Stomach smooth muscle (tissue), 2 donors: ENCODE results near the gene NCOA6.
"Not testable (repeated sequence)": the region's sequence is repeated elsewhere in the genome, so short reads cannot be mapped to it uniquely, and the experiment has no call there.

Source experiments
- H3K27ac ChIP-seq: one replicate; pipeline ENCODE4 v1.7.0; 2013; ENCODE audit warnings: mild to moderate bottlenecking, low read length, inconsistent platforms
- H3K27me3 ChIP-seq, 2 donors: one replicate each; pipeline ENCODE4 v1.7.0; 2013; ENCODE audit warnings: low read length in 2 of 2; ENCODE audit not compliant: insufficient read depth in 2 of 2, control insufficient read depth in 1 of 2
- H3K36me3 ChIP-seq, 2 donors: one replicate each; pipeline ENCODE4 v1.7.0; 2013; ENCODE audit warnings: low read length in 2 of 2; ENCODE audit not compliant: control insufficient read depth in 2 of 2, insufficient read depth in 2 of 2
- H3K4me1 ChIP-seq: one replicate; pipeline ENCODE4 v1.7.0; 2013; ENCODE audit warnings: low read length; ENCODE audit not compliant: control insufficient read depth, insufficient read depth
- H3K4me3 ChIP-seq, 2 donors: one replicate each; pipeline ENCODE4 v1.7.0; 2013; ENCODE audit warnings: low read length in 2 of 2
- H3K9ac ChIP-seq, 2 donors: one replicate each; pipeline ENCODE4 v1.7.0; 2013; ENCODE audit warnings: low read length in 2 of 2, mild to moderate bottlenecking in 1 of 2
- H3K9me3 ChIP-seq, 2 donors: one replicate each; pipeline ENCODE4 v1.7.0; 2013; ENCODE audit warnings: low read length in 2 of 2; ENCODE audit not compliant: control insufficient read depth in 2 of 2
- donor health status: healthy.
- donor health status: Pancreatic carcinoma.

The NCOA6 gene

DNA sequence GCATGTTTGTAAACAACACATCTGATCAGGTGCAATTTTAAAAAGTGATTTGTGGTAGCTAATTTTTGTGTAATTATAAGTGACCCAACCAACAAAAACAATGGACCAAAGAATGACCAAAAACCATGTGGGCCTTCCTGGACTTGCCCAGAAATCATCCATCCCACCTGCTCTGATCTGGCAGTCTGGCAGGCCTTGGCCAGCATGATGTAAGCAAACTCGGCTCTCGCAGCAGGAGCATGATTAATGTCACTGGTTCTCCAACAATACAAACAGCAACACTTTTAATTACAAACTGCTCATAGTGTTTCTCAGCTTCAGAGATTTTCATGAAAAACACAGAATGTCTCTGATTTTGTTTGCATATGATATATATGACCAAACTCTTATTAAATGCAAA is 105.2 kb downstream of the NCOA6 start:
- Histone ChIP-seq H3K27ac (no peak overlapping the region), H3K4me1 (peaks cover 9% of the 10 kb centered on the region), H3K9ac (no peak overlapping the region), H3K9me3 (no peaks in the 10 kb centered on the region), H3K27me3 (no peaks in the 10 kb centered on the region), H3K4me3 (no peak overlapping the region), H3K36me3 (peaks cover 22 to 24% of the 10 kb centered on the region in 2 donors)

DNA sequence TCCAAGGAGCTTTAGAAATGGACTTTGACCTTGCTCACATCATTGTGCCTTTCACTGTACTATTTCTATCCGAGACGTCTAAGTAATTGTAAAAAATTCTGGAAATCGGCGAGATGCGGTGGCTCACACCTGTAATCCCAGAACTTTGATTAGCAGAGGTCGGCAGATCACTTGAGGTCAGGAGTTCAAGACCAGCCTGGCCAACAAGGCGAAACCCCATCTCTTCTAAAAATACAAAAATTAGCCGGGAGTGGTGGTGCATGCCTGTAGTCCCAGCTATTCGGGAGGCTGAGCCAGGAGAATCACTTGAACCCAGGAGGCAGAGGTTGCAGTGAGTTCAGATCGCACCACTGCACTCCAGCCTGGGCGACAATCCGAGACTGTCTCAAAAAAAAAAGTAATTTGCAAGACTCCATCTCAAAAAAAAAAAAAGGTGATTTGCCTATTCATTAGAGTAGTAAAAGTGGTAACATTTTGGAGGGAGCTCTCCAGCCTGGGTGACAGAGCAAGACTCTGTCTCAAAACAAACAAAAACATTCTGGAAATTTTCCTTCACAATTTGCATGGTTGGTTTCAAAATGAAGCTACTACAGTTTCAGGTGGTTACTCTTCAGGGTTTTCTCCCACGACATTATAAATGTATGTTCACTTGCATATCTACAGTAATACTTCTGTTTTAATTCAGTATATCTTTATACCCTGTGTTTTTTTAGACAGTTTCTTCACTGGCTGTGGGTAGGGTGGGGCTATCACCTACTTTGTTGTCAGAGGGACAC is 106.0 kb downstream of the NCOA6 start:
- H3K9me3 ChIP-seq, H3K9ac ChIP-seq, H3K27ac ChIP-seq, H3K4me3 ChIP-seq, H3K27me3 ChIP-seq, H3K4me1 ChIP-seq: not testable (repeated sequence)
- peaks cover 25 to 26% of the 10 kb centered on the region in 2 donors for H3K36me3 ChIP-seq

DNA sequence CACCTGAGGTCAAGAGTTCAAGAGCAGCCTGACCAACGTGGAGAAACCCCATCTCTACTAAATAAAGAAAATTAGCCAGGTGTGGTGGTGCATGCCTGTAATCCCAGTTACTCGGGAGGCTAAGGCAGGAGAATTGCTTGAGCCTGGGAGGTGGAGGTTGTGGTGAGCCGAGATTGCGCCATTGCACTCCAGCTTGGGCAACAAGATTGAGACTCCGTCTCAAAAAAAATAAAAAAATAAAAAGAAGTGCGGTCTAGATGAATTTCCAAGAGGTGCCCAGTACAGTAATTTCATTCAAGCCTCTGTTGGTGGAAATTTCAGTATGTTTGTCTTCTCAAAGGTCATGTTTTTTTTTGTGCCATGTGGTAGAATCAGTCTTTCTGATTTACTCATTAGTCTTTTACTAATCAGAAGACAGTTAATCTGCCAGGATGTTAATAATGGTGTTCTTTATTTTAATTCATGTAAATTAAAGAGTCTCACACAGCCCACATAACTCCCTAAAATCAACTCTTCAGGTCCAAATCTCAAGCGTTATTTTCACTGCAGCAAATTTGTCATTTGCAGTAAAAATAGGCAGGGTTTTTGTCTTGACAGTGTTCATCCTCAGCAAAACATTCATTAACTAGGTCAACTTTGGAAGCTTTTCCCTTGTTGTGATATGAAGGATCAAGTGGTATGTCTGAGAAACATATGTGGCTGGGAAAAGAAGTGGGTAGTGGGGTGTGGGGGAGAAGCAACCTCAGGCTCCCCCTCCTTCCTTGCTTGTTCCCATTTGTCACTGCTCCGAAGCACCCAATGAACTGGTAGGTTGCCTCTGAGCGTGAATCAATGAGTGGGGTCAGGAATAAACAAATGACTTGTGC is 108.0 kb downstream of the NCOA6 start:
- peaks cover 32% of the 10 kb centered on the region in 2 donors for H3K36me3 ChIP-seq

DNA sequence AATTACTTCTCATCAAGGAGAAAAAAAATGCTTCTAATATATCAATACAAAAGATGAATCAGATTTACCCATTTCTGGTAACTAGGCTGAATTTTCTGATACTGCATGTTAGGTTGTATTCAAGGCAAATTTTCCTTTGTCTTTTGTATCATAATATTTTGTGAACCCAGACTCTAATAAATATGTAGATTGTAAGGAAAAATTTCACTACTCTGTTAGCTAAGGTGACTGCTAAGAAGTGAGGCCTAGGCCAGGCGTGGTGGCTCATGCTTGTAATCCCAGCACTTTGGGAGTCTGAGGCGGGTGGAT is 108.6 kb downstream of the NCOA6 start:
- Histone ChIP-seq H3K9me3 (no peaks in the 10 kb centered on the region), H3K27ac (no peak overlapping the region), H3K4me3 (no peak overlapping the region), H3K9ac (no peak overlapping the region), H3K36me3 (peaks cover 33 to 34% of the 10 kb centered on the region in 2 donors), H3K4me1 (peaks cover 15% of the 10 kb centered on the region), H3K27me3 (no peaks in the 10 kb centered on the region)

More for the DNA sequence above, 108.0 kb downstream of the NCOA6 start:
- Histone ChIP-seq H3K27ac (no peak overlapping the region), H3K9ac (no peak overlapping the region), H3K4me1 (peaks cover 15% of the 10 kb centered on the region), H3K27me3 (no peaks in the 10 kb centered on the region), H3K4me3 (no peak overlapping the region), H3K9me3 (no peaks in the 10 kb centered on the region)

DNA sequence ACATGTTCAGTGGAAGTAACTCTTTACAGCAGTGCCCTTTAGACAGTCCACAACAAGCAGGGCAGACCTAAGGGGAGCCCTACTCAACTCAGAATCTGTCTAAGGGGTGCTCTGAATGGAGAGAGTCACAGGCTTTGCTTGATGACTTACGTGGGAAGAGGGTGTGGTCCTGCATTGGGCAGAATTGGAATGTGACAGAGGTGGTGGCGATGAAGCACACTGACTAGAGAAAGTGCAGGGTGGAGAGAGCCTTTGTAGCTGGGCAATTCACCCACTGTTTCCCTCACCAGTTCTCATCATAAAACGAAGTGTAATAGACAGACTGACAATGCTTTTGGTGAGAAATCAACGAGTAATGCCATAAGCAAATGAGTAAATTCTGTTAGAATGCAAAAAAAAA is 110.1 kb downstream of the NCOA6 start:
- H3K4me3 ChIP-seq: no peak overlapping the region
- H3K27ac ChIP-seq: no peak overlapping the region
- H3K9me3 ChIP-seq: no peaks in the 10 kb centered on the region
- no peak overlapping the region for H3K9ac ChIP-seq
- peaks cover 34 to 37% of the 10 kb centered on the region in 2 donors for H3K36me3 ChIP-seq
- H3K27me3 ChIP-seq: no peaks in the 10 kb centered on the region
- peaks cover 21% of the 10 kb centered on the region for H3K4me1 ChIP-seq

DNA sequence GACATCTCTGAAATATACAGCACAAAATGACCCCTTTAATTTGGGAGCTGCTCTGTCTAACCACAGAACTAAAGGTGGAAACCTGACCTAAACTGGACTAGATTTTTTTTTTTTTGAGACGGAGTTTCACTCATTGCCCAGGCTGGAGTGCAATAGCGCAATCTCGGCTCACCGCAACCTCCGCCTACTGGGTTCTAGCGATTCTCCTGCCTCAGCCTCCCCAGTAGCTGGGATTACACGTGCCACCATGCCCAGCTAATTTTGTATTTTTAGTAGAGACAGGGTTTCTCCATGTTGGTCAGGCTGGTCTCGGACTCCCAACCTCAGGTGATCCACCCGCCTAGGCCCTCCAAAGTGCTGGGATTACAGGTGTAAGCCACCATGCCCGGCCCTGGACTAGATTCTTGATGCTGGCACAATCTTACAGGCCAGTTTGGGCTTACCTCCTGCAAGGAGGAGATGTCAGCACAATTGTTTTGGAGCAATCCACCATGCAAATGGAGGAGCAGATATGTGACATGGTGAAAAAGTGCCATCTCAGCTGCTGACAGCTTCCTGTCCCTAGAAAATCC is 111.4 kb downstream of the NCOA6 start:
- H3K27ac ChIP-seq, H3K4me3 ChIP-seq, H3K27me3 ChIP-seq, H3K9ac ChIP-seq, H3K9me3 ChIP-seq: not testable (repeated sequence)
- Histone ChIP-seq H3K4me1 (peaks cover 26% of the 10 kb centered on the region), H3K36me3 (peaks cover 34 to 37% of the 10 kb centered on the region in 2 donors)

DNA sequence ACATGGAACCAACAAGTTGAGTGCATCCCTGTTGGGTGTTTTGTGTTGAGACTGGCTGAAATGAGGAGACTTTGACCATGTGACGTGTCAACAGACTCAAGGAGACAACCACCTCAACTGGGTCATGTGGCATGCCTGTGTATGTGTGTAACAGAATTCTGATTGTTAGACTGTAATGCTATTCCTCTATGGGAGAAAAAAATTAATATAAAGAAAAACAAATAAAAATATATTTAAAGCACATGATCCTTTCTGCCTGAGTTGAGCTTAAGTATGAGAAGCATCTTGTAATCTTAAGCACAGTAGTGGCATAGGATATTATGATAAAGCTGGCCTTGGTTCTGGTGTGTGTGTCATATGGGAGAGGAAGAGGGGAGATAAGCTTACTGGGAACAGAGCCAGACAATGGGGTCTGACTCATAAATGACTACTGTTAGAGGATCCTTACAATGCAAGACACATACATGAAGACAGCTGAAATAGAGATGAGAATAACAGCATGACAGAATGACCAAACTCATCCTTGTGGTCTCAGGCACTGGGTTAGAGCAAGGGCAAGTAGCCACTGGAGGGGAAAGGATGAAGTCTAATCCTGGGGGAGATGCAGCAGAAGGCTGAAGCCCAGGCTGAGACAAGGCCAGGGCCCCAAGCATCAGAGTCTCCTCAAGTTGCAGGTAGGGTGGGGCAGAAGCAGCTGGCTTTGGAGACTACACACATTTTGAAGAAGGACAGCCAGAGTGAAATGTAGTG is 112.1 kb downstream of the NCOA6 start:
- Histone ChIP-seq H3K36me3 (peaks cover 32 to 37% of the 10 kb centered on the region in 2 donors), H3K9me3 (no peaks in the 10 kb centered on the region), H3K4me3 (no peak overlapping the region), H3K9ac (no peak overlapping the region), H3K27ac (no peak overlapping the region), H3K4me1 (peaks cover 32% of the 10 kb centered on the region), H3K27me3 (no peaks in the 10 kb centered on the region)

DNA sequence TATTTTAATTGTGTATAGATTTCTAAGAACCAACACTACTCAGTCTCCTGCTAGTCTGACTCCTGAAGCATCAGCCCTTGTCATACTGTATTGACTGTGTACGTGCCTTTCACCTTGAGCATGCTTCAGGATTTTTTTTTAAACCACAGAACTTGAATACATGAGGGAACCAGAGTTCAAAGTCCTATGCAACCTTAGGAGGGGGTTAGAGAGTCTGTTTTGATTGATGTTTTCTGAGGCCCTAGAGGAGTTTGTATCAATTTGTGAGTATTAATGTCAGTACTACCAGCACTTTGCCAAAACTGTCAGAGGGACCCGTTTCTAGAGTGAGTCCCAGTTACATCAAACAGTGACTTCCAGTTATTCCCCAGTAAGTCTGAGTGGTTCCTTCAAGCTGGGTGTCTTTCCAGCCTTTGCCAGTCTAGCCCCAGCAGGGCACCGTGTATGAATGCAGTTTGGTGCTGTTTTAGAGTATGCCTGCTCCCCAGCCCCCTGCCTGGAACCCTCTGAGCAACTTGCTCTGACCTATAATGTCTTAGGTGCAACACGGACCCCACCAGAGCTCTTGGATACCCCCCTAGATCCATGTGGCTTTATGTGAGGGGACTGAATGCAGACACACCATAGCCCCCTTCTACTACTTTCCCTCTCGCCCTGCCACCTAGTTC is 112.8 kb downstream of the NCOA6 start:
- Histone ChIP-seq H3K36me3 (peaks cover 30 to 35% of the 10 kb centered on the region in 2 donors), H3K27me3 (no peaks in the 10 kb centered on the region), H3K4me1 (peaks cover 35% of the 10 kb centered on the region), H3K27ac (no peak overlapping the region), H3K4me3 (no peak overlapping the region), H3K9me3 (no peaks in the 10 kb centered on the region), H3K9ac (no peak overlapping the region)

DNA sequence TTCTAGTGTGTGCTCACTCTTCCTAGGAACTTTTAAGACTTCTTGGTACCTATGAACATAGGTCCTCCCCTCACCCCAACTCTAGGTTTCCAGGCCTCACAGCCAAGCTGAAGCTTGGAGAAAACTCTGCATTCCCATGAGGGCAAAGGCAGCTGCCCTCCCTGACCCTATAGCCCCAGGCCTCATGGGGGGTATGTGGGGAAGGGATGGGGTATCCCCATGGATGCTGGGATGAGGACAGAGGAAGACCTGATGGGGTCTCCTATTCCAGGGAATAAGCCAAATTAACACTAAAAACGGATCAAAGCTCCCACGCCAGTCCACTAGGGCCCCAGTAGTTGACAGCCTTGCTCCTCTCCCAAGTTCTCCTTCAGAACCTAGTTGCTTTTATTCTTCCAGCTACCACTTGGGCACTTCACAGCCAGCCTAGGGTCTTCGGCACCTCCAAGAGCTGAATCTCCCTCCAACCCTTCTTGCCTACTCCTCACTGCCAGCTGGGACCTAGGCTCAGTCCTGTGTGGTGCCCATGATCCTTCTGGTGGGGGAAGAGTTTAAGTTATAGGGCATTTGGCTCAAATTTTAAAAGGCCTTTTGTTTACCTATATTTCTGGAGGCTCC is 113.5 kb downstream of the NCOA6 start:
- Histone ChIP-seq H3K4me3 (no peak overlapping the region), H3K27ac (no peak overlapping the region), H3K9me3 (no peaks in the 10 kb centered on the region), H3K36me3 (peaks cover 30 to 31% of the 10 kb centered on the region in 2 donors), H3K4me1 (peaks cover 40% of the 10 kb centered on the region), H3K27me3 (no peaks in the 10 kb centered on the region), H3K9ac (no peak overlapping the region)
